T-cell (primary cell): ENCODE data around the gene TBX4. TPM values are rescaled to one million over a fixed set of nuclear protein-coding genes. Genes with fewer than 3 reads are reported as not detected.
"Not testable (repeated sequence)": the region's sequence is repeated elsewhere in the genome, so short reads cannot be mapped to it uniquely, and the experiment has no call there.

Experiments used
- ATAC-seq, 4 experiments: fragments of 200-7000 bp in 3 of 4; fragments of 150-1000 bp in 1 of 4; cut with Tn5 transposase; replicated peaks in 1 of 4; 1 replicate in 3 of 4; 2 replicates in 1 of 4; pipeline ENCODE4 v1.10.0; 2021; ENCODE audit warnings: moderate library complexity in 3 of 4, mild to moderate bottlenecking in 2 of 4, moderate number of reproducible peaks in 1 of 4
- CTCF ChIA-PET, 2 donors: fragments of 300-600 bp; sonication (Branson Sonifier 250); formaldehyde crosslinking; loops; one replicate each; lab custom pipeline; 2022; ENCODE audit warnings: antibody characterized with exemption in 2 of 2; lab: Charles Lee
- POLR2A ChIA-PET, 2 donors: fragments of 300-600 bp; sonication (Branson Sonifier 250); formaldehyde crosslinking; loops; one replicate each; lab custom pipeline; 2022; ENCODE audit warnings: antibody characterized with exemption in 2 of 2; lab: Charles Lee
- DNase-seq, 35 experiments: peaks; one replicate each; pipeline versions ENCODE4 v3.0.0 to v3.0.0-alpha.2; 2013 to 2023
- H3K27ac ChIP-seq: one replicate; pipeline ENCODE4 v1.5.1; 2013; ENCODE audit warnings: low read length
- H3K27me3 ChIP-seq, 2 experiments: replicated peaks in 1 of 2; 1 replicate in 1 of 2; 2 replicates in 1 of 2; pipeline versions ENCODE4 v1.6.1 to v1.7.0; 2013; ENCODE audit warnings: low read length in 1 of 2, mixed read lengths in 1 of 2; ENCODE audit not compliant: control insufficient read depth in 2 of 2, insufficient read depth in 2 of 2; ENCODE audit errors: extremely low read depth in 1 of 2
- H3K36me3 ChIP-seq, 2 donors: 1 replicate in 1 of 2; 2 replicates in 1 of 2; pipeline versions ENCODE4 v1.6.1 to v1.7.0; 2013; ENCODE audit warnings: low read length in 1 of 2; ENCODE audit not compliant: control insufficient read depth in 2 of 2, insufficient read depth in 1 of 2; ENCODE audit errors: extremely low read depth in 1 of 2
- H3K4me1 ChIP-seq, 2 experiments: 1 replicate in 1 of 2; 2 replicates in 1 of 2; pipeline versions ENCODE4 v1.6.1 to v1.7.0; 2013; ENCODE audit warnings: low read length in 2 of 2, mixed read lengths in 1 of 2; ENCODE audit not compliant: insufficient read depth in 2 of 2, control insufficient read depth in 1 of 2; ENCODE audit errors: extremely low read depth in 1 of 2
- H3K4me3 ChIP-seq, 2 donors: 1 replicate in 1 of 2; 2 replicates in 1 of 2; pipeline versions ENCODE4 v1.5.1 to v1.7.0; 2013; ENCODE audit warnings: mild to moderate bottlenecking in 2 of 2, low read length in 1 of 2, moderate library complexity in 1 of 2; ENCODE audit not compliant: control insufficient read depth in 1 of 2; ENCODE audit errors: extremely low read depth in 1 of 2
- H3K9me3 ChIP-seq: 2 replicates; pipeline ENCODE4 v1.7.0; 2013
- H3K27ac Mint-ChIP-seq, 2 donors: one replicate each; pipeline ENCODE4 v1.8.0; 2020 to 2021; ENCODE audit warnings: mild to moderate bottlenecking in 2 of 2, mixed read lengths in 2 of 2
- H3K27me3 Mint-ChIP-seq, 2 donors: one replicate each; pipeline ENCODE4 v1.8.0; 2021 to 2022; ENCODE audit warnings: mixed read lengths in 2 of 2
- H3K36me3 Mint-ChIP-seq: one replicate; pipeline ENCODE4 v1.8.0; 2021; ENCODE audit warnings: mixed read lengths
- H3K4me1 Mint-ChIP-seq, 3 donors: one replicate each; pipeline ENCODE4 v1.8.0; 2020 to 2022; ENCODE audit warnings: mixed read lengths in 3 of 3, mild to moderate bottlenecking in 1 of 3
- H3K4me3 Mint-ChIP-seq, 3 donors: one replicate each; pipeline ENCODE4 v1.8.0; 2020 to 2022; ENCODE audit warnings: mild to moderate bottlenecking in 3 of 3, mixed read lengths in 3 of 3, moderate library complexity in 3 of 3
- H3K9me3 Mint-ChIP-seq, 3 donors: one replicate each; pipeline ENCODE4 v1.8.0; 2020 to 2022; ENCODE audit warnings: mixed read lengths in 3 of 3
- WGBS: methylation state at CpG from one replicate; pipeline ENCODE4 v1.1.5; 2013; ENCODE audit warnings: missing lambda C conversion rate; ENCODE audit not compliant: insufficient coverage; 5-methylcytosine and 5-hydroxymethylcytosine counted together
- total RNA-seq, 35 experiments: library from RNA in 6 of 35; stranded (reverse) in 6 of 35; fragments of 120-200 nt in 1 of 35; gene quantifications; one replicate each; pipeline versions ENCODE4 v1.2.1 to v1.2.4 and lab custom pipeline; 2013 to 2026

Gene TBX4
- total RNA-seq, 5 donors from 2014 or later (not counting 1 experiment from before 2014, with no cell fraction given), result not detected

DNA sequence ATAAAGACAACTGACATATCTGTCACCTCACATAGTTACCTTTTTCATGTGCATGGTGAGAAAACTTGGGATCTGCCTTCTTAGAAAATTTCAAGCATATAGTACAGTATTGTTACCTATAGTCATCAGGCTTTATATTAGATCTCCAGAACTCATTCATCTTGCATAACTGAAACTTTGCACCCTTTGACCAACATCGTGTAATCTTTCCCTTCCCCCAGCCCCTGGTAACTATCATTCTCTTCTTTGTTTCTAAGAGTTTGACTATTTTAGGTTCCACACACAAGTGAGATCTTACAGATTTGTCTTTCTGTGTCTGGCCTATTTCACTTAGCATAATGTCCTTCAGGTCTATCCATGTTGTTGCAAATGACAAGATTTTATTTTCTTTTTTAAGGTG, 22.9 kb upstream of the TBX4 start:
- DNase-seq, result no peak
- Mint-ChIP-seq H3K27ac (no peak overlapping the region), H3K4me3 (no peak overlapping the region), H3K27me3 (peaks cover 17 to 26% of the 10 kb centered on the region in 2 donors), H3K36me3 (no peaks in the 10 kb centered on the region), H3K4me1 (no peaks in the 10 kb centered on the region), H3K9me3 (no peaks in the 10 kb centered on the region)
- ChIA-PET POLR2A (no interaction called here), CTCF (no interaction called here)
- Histone ChIP-seq H3K4me1 (no peaks in the 10 kb centered on the region), H3K4me3 (no peak overlapping the region), H3K27me3 (peaks cover 2 to 15% of the 10 kb centered on the region in 2 experiments), H3K27ac (no peak overlapping the region), H3K9me3 (no peaks in the 10 kb centered on the region), H3K36me3 (no peaks in the 10 kb centered on the region)
- 89% methylated on average over 1 of the region's 1 CpG for WGBS
- ATAC-seq, result no peak

DNA sequence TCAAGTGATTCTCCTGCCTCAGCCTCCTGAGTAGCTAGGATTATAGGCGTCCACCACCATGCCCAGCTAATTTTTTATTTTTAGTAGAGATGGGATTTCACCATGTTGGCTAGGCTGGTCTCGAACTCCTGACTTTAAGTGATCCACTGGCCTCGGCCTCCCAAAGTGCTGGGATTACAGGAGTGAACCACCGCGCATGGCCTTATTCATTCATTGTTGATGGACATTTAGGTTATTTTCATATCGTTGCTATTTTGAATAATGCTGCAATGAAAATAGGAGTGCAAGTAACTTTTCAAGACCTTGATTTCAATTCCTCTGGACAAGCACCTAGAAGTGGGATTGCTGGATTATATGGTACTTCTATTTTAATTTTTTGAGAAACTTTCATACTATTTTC, 22.4 kb upstream of the TBX4 start:
- CTCF ChIA-PET, H3K4me1 Mint-ChIP-seq, POLR2A ChIA-PET: not testable (repeated sequence)

GRCh38 chr17:61431594-61432311, 20.5 kb upstream of the TBX4 start:
- ATAC-seq (no peak), DNase-seq (no peak)
- H3K9me3 ChIP-seq, result no peaks in the 10 kb centered on the region
- no peaks in the 10 kb centered on the region for H3K36me3 ChIP-seq
- H3K4me1 ChIP-seq, result no peaks in the 10 kb centered on the region
- WGBS, result 82% methylated on average over 3 of the region's 4 CpGs
- ChIA-PET POLR2A (no interaction called here), CTCF (no interaction called here)
- H3K4me1 Mint-ChIP-seq, result no peaks in the 10 kb centered on the region
- H3K36me3 Mint-ChIP-seq, result no peaks in the 10 kb centered on the region
- H3K27me3 Mint-ChIP-seq, result peaks cover 15 to 18% of the 10 kb centered on the region in 2 donors
- peaks cover 2% of the 10 kb centered on the region in 2 experiments for H3K27me3 ChIP-seq
- no peak overlapping the region for H3K27ac Mint-ChIP-seq
- H3K4me3 ChIP-seq, result no peak overlapping the region
- peaks cover 0 to 12% (median 0%) of the 10 kb centered on the region in 3 donors for H3K9me3 Mint-ChIP-seq
- H3K27ac ChIP-seq, result no peak overlapping the region
- no peak overlapping the region for H3K4me3 Mint-ChIP-seq

More for the DNA sequence above, 22.4 kb upstream of the TBX4 start:
- H3K27me3 ChIP-seq, DNase-seq, H3K36me3 Mint-ChIP-seq, H3K4me3 Mint-ChIP-seq, H3K27ac ChIP-seq, H3K4me1 ChIP-seq, H3K36me3 ChIP-seq, ATAC-seq, H3K4me3 ChIP-seq, H3K9me3 ChIP-seq, H3K27ac Mint-ChIP-seq, H3K9me3 Mint-ChIP-seq: not testable (repeated sequence)
- H3K27me3 Mint-ChIP-seq, result peaks cover 23% of the 10 kb centered on the region in 2 donors
- 85% methylated on average over 3 of the region's 6 CpGs for WGBS

GRCh38 chr17:61436273-61436672, 15.9 kb upstream of the TBX4 start:
- no peak for DNase-seq
- ChIA-PET POLR2A (no interaction called here), CTCF (no interaction called here)
- Mint-ChIP-seq H3K9me3 (peaks cover 5 to 24% (median 10%) of the 10 kb centered on the region in 3 donors), H3K4me3 (no peak overlapping the region), H3K27ac (no peak overlapping the region), H3K36me3 (peaks cover 11% of the 10 kb centered on the region), H3K4me1 (no peaks in the 10 kb centered on the region), H3K27me3 (peaks cover 36 to 41% of the 10 kb centered on the region in 2 donors)
- Histone ChIP-seq H3K9me3 (no peaks in the 10 kb centered on the region), H3K27me3 (peaks cover 2 to 14% of the 10 kb centered on the region in 2 experiments), H3K4me3 (no peak overlapping the region), H3K4me1 (no peaks in the 10 kb centered on the region), H3K27ac (no peak overlapping the region), H3K36me3 (no peaks in the 10 kb centered on the region)
- ATAC-seq, result no peak

DNA sequence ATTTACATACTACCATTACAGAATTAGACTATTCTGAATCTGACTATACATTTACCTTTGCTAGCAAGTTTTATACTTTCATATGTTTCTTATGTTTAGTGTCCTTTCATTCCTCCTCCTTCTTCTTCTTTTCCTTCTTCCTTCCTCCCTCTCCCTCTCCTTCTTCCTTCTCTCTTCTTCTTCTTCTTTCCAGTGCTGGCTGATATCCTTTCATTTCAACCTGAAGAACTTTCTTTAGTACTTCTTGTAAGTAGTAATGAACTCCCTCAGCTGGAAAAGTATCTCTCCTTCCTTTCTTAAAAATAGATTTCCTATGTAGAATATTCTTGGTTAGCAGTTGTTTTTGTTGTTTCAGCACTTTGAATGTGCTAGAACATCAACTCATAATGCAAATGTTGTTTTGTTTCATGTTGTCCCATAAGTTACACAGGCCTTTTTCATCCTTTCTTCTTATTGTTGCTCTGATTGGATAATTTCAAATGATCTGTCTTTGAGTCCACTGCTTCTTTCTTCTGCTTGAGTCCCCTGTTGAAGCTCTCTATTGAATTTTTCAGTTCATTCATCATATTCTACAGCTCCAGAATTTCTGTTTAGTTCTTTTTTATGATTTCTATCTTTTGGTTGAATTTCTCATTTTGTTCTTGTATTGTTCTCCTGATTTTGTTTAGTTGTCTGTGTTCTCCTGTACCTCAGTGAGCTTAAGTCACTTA, 15.1 kb upstream of the TBX4 start:
- peaks cover 5 to 24% (median 10%) of the 10 kb centered on the region in 3 donors for H3K9me3 Mint-ChIP-seq
- no peaks in the 10 kb centered on the region for H3K36me3 ChIP-seq
- H3K9me3 ChIP-seq, result no peaks in the 10 kb centered on the region
- ChIA-PET POLR2A (no interaction called here), CTCF (no interaction called here)
- H3K27me3 ChIP-seq, result peaks cover 2 to 14% of the 10 kb centered on the region in 2 experiments
- DNase-seq (no peak), ATAC-seq (no peak)
- H3K36me3 Mint-ChIP-seq, result peaks cover 11% of the 10 kb centered on the region
- no peak overlapping the region for H3K27ac ChIP-seq
- H3K4me1 Mint-ChIP-seq, result no peaks in the 10 kb centered on the region
- peaks cover 38 to 46% of the 10 kb centered on the region in 2 donors for H3K27me3 Mint-ChIP-seq
- no peak overlapping the region for H3K27ac Mint-ChIP-seq
- H3K4me1 ChIP-seq, result no peaks in the 10 kb centered on the region
- H3K4me3 Mint-ChIP-seq, result no peak overlapping the region
- H3K4me3 ChIP-seq, result no peak overlapping the region

GRCh38 chr17:61440697-61441096, 11.5 kb upstream of the TBX4 start:
- DNase-seq, result no peak
- ChIA-PET POLR2A (no interaction called here), CTCF (no interaction called here)
- Mint-ChIP-seq H3K4me1 (no peaks in the 10 kb centered on the region), H3K27me3 (peaks cover 43 to 67% of the 10 kb centered on the region in 2 donors), H3K36me3 (peaks cover 11% of the 10 kb centered on the region), H3K27ac (no peak overlapping the region), H3K9me3 (peaks cover 5 to 12% (median 10%) of the 10 kb centered on the region in 3 donors), H3K4me3 (no peak overlapping the region)
- H3K27ac ChIP-seq, result no peak overlapping the region
- no peaks in the 10 kb centered on the region for H3K36me3 ChIP-seq
- no peaks in the 10 kb centered on the region for H3K9me3 ChIP-seq
- no peaks in the 10 kb centered on the region for H3K4me1 ChIP-seq
- H3K4me3 ChIP-seq, result no peak overlapping the region
- no peak for ATAC-seq
- peaks cover 2 to 38% of the 10 kb centered on the region in 2 experiments for H3K27me3 ChIP-seq
